HEK293 (cell line): ENCODE data around the gene C9orf78.

Source experiments
- GLI4 ChIP-seq: fragments of 450-650 bp; formaldehyde crosslinking; IDR thresholded peaks from 2 replicates; pipeline ENCODE4 v1.5.1; 2016; ENCODE audit warnings: missing biosample characterization, missing genetic modification characterization
- GLIS1 ChIP-seq: fragments of 450-650 bp; formaldehyde crosslinking; IDR thresholded peaks from 2 replicates; pipeline ENCODE4 v1.5.1; 2016; ENCODE audit warnings: missing biosample characterization, missing genetic modification characterization
- GLIS2 ChIP-seq: fragments of 450-650 bp; formaldehyde crosslinking; IDR thresholded peaks from 2 replicates; pipeline ENCODE4 v1.5.1; 2016; ENCODE audit warnings: missing biosample characterization, missing genetic modification characterization
- HOXC10 ChIP-seq: sonication (generic); formaldehyde crosslinking; IDR thresholded peaks from 2 replicates; pipeline ENCODE4 v1.8.1; 2023; ENCODE audit warnings: mild to moderate bottlenecking, missing genetic modification reagents
- IKZF3 ChIP-seq: fragments of 450-650 bp; IDR thresholded peaks from 2 replicates; pipeline ENCODE4 v1.5.0; 2018; ENCODE audit warnings: missing biosample characterization, mild to moderate bottlenecking, missing genetic modification characterization, moderate library complexity
- PBX3 ChIP-seq: sonication (generic); formaldehyde crosslinking; IDR thresholded peaks from 2 replicates; pipeline ENCODE4 v1.8.1; 2022; ENCODE audit warnings: mild to moderate bottlenecking, moderate library complexity, missing genetic modification reagents
- PRDM2 ChIP-seq: fragments of 450-650 bp; formaldehyde crosslinking; IDR thresholded peaks from 2 replicates; pipeline ENCODE4 v1.5.1; 2016; ENCODE audit warnings: missing biosample characterization, missing genetic modification characterization, borderline replicate concordance
- REPIN1 ChIP-seq: fragments of 450-650 bp; formaldehyde crosslinking; IDR thresholded peaks from 2 replicates; pipeline ENCODE4 v1.5.1; 2017; ENCODE audit warnings: missing biosample characterization, missing genetic modification characterization, low read depth
- SALL2 ChIP-seq: fragments of 450-650 bp; formaldehyde crosslinking; IDR thresholded peaks from 2 replicates; pipeline ENCODE4 v1.5.0; 2017; ENCODE audit warnings: missing biosample characterization, mild to moderate bottlenecking, missing genetic modification characterization, borderline replicate concordance
- SP2 ChIP-seq: fragments of 450-650 bp; formaldehyde crosslinking; IDR thresholded peaks from 2 replicates; pipeline ENCODE4 v1.5.1; 2016; ENCODE audit warnings: missing biosample characterization, missing genetic modification characterization
- SP3 ChIP-seq: fragments of 450-650 bp; formaldehyde crosslinking; IDR thresholded peaks from 2 replicates; pipeline ENCODE4 v1.5.1; 2016; ENCODE audit warnings: missing biosample characterization, missing genetic modification characterization
- TCF7L2 ChIP-seq: IDR thresholded peaks from 2 replicates; pipeline ENCODE4 v1.6.1; 2011; ENCODE audit warnings: low read depth, mild to moderate bottlenecking, inconsistent platforms, low read length, moderate library complexity, borderline replicate concordance
- WT1 ChIP-seq: fragments of 450-650 bp; formaldehyde crosslinking; IDR thresholded peaks from 2 replicates; pipeline ENCODE4 v1.5.1; 2016; ENCODE audit warnings: missing biosample characterization, missing genetic modification characterization
- ZBTB49 ChIP-seq: fragments of 450-650 bp; formaldehyde crosslinking; IDR thresholded peaks from 2 replicates; pipeline ENCODE4 v1.5.1; 2016; ENCODE audit warnings: missing biosample characterization, missing genetic modification characterization, low read depth
- ZBTB8A ChIP-seq: fragments of 450-650 bp; formaldehyde crosslinking; IDR thresholded peaks from 2 replicates; pipeline ENCODE4 v1.5.1; 2016; ENCODE audit warnings: missing biosample characterization, missing genetic modification characterization
- ZNF214 ChIP-seq: fragments of 450-650 bp; formaldehyde crosslinking; IDR thresholded peaks from 2 replicates; pipeline ENCODE4 v1.5.1; 2017; ENCODE audit warnings: missing biosample characterization, mild to moderate bottlenecking, missing genetic modification characterization, borderline replicate concordance
- ZNF335 ChIP-seq: fragments of 450-650 bp; formaldehyde crosslinking; conservative IDR thresholded peaks from 2 replicates; pipeline ENCODE4 v1.5.1; 2016; ENCODE audit warnings: missing biosample characterization, missing genetic modification characterization
- ZNF391 ChIP-seq: fragments of 450-650 bp; formaldehyde crosslinking; IDR thresholded peaks from 2 replicates; pipeline ENCODE4 v1.5.1; 2016; ENCODE audit warnings: low read depth, missing biosample characterization, missing genetic modification characterization, borderline replicate concordance
- ZNF600 ChIP-seq: fragments of 450-650 bp; formaldehyde crosslinking; IDR thresholded peaks from 2 replicates; pipeline ENCODE4 v1.5.1; 2016; ENCODE audit warnings: missing biosample characterization, missing genetic modification characterization
- TF ChIP-seq, protein P1 (sequence below): fragments of 450-650 bp; formaldehyde crosslinking; IDR thresholded peaks from 2 replicates; pipeline ENCODE4 v1.5.1; 2016; ENCODE audit warnings: missing biosample characterization, missing genetic modification characterization
- TF ChIP-seq, protein P2 (sequence below): fragments of 450-650 bp; formaldehyde crosslinking; IDR thresholded peaks from 2 replicates; pipeline ENCODE4 v1.5.1; 2016; ENCODE audit warnings: missing biosample characterization, missing genetic modification characterization, low read depth
- TF ChIP-seq, protein P3 (sequence below): IDR thresholded peaks from 2 replicates; pipeline ENCODE4 v1.6.1; 2011; ENCODE audit warnings: mild to moderate bottlenecking, low read depth, low read length, borderline replicate concordance
- TF ChIP-seq, protein P4 (sequence below): fragments of 450-650 bp; formaldehyde crosslinking; IDR thresholded peaks from 2 replicates; pipeline ENCODE4 v1.5.1; 2016; ENCODE audit warnings: missing biosample characterization, missing genetic modification characterization

C9orf78 gene

GRCh38 chr9:129822898-129823541, 12.1 kb downstream of the C9orf78 start (continued):
- TF ChIP-seq, protein P1, sequence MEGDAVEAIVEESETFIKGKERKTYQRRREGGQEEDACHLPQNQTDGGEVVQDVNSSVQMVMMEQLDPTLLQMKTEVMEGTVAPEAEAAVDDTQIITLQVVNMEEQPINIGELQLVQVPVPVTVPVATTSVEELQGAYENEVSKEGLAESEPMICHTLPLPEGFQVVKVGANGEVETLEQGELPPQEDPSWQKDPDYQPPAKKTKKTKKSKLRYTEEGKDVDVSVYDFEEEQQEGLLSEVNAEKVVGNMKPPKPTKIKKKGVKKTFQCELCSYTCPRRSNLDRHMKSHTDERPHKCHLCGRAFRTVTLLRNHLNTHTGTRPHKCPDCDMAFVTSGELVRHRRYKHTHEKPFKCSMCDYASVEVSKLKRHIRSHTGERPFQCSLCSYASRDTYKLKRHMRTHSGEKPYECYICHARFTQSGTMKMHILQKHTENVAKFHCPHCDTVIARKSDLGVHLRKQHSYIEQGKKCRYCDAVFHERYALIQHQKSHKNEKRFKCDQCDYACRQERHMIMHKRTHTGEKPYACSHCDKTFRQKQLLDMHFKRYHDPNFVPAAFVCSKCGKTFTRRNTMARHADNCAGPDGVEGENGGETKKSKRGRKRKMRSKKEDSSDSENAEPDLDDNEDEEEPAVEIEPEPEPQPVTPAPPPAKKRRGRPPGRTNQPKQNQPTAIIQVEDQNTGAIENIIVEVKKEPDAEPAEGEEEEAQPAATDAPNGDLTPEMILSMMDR (tag by site-specific recombination), result no peak
- no peak for TF ChIP-seq ZNF214
- peak; percentile 24 for TF ChIP-seq ZNF335 (tag by site-specific recombination)
- peak; percentile 73 for TF ChIP-seq SP2
- TF ChIP-seq ZNF600 (tag by site-specific recombination), result peak; percentile 76
- TF ChIP-seq WT1 (tag by site-specific recombination), result 0 out of 2 replicates have a peak, but pooled peaks have one; percentile 18
- no peak for TF ChIP-seq IKZF3 (tag by site-specific recombination)
- no peak for TF ChIP-seq HOXC10 (CRISPR knock-in tag)
- no peak for TF ChIP-seq GLI4 (tag by site-specific recombination)
- peak; percentile 49; the same call in 1 of the 2 replicates for TF ChIP-seq SP3 (tag by site-specific recombination)
- TF ChIP-seq, protein P2, sequence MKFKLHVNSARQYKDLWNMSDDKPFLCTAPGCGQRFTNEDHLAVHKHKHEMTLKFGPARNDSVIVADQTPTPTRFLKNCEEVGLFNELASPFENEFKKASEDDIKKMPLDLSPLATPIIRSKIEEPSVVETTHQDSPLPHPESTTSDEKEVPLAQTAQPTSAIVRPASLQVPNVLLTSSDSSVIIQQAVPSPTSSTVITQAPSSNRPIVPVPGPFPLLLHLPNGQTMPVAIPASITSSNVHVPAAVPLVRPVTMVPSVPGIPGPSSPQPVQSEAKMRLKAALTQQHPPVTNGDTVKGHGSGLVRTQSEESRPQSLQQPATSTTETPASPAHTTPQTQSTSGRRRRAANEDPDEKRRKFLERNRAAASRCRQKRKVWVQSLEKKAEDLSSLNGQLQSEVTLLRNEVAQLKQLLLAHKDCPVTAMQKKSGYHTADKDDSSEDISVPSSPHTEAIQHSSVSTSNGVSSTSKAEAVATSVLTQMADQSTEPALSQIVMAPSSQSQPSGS (tag by site-specific recombination), result no peak
- TF ChIP-seq ZBTB8A (tag by site-specific recombination), result no peak
- TF ChIP-seq ZBTB49 (tag by site-specific recombination), result no peak
- no peak for TF ChIP-seq ZNF391
- TF ChIP-seq, protein P3, sequence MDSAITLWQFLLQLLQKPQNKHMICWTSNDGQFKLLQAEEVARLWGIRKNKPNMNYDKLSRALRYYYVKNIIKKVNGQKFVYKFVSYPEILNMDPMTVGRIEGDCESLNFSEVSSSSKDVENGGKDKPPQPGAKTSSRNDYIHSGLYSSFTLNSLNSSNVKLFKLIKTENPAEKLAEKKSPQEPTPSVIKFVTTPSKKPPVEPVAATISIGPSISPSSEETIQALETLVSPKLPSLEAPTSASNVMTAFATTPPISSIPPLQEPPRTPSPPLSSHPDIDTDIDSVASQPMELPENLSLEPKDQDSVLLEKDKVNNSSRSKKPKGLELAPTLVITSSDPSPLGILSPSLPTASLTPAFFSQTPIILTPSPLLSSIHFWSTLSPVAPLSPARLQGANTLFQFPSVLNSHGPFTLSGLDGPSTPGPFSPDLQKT, result no peak
- TF ChIP-seq PRDM2 (tag by site-specific recombination), result no peak
- peak; percentile 73; the same call in 1 of the 2 replicates for TF ChIP-seq PBX3 (CRISPR knock-in tag)
- no peak for TF ChIP-seq REPIN1 (tag by site-specific recombination)
- TF ChIP-seq GLIS1 (tag by site-specific recombination), result peak; percentile 73
- no peak for TF ChIP-seq TCF7L2
- TF ChIP-seq, protein P4, sequence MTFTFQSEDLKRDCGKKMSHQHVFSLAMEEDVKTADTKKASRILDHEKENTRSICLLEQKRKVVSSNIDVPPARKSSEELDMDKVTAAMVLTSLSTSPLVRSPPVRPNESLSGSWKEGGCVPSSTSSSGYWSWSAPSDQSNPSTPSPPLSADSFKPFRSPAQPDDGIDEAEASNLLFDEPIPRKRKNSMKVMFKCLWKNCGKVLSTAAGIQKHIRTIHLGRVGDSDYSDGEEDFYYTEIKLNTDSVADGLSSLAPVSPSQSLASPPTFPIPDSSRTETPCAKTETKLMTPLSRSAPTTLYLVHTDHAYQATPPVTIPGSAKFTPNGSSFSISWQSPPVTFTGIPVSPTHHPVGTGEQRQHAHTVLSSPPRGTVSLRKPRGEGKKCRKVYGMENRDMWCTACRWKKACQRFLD (tag by site-specific recombination), result no peak
- no peak for TF ChIP-seq SALL2 (tag by site-specific recombination)
- peak; percentile 40; the same call in 1 of the 2 replicates for TF ChIP-seq GLIS2 (tag by site-specific recombination)
